HFF-Myc (cell line): Measurements from ENCODE around the gene LIPA.

Experiments
- DNase-seq: peaks from one replicate; pipeline ENCODE4 v3.0.0-alpha.2; 2011; ENCODE audit warnings: low read depth; ENCODE audit errors: extremely low read depth
- H3K4me3 ChIP-seq: replicated peaks from 2 replicates; pipeline ENCODE4 v1.5.1; 2011; ENCODE audit warnings: low read depth, mild to moderate bottlenecking, control low read depth, low read length
- CTCF ChIP-seq: IDR thresholded peaks from 2 replicates; pipeline ENCODE4 v1.5.1; 2012; ENCODE audit warnings: mild to moderate bottlenecking, low read depth, low read length, control low read depth; ENCODE audit errors: missing control alignments

The LIPA gene

GRCh38 chr10:89235073-89235798 lies 16.3 kb downstream of the LIPA start:
- no peak overlapping the region for H3K4me3 ChIP-seq
- no peak for TF ChIP-seq CTCF
- DNase-seq, result no peak

- DNase-seq, result no peak
- no peak overlapping the region for H3K4me3 ChIP-seq
- TF ChIP-seq CTCF, result no peak
Observed at GRCh38 chr10:89233033-89233432, 18.5 kb downstream of the LIPA start.

GRCh38 chr10:89228962-89229361 lies 22.6 kb downstream of the LIPA start:
- TF ChIP-seq CTCF, result no peak
- no peak overlapping the region for H3K4me3 ChIP-seq
- no peak for DNase-seq

GRCh38 chr10:89228146-89228545 lies 23.4 kb downstream of the LIPA start:
- no peak overlapping the region for H3K4me3 ChIP-seq
- DNase-seq, result no peak
- no peak for TF ChIP-seq CTCF

- no peak for TF ChIP-seq CTCF
- DNase-seq, result no peak
- no peak overlapping the region for H3K4me3 ChIP-seq
Observed at GRCh38 chr10:89226891-89227290, 24.7 kb downstream of the LIPA start.

GRCh38 chr10:89224739-89225443 lies 26.7 kb downstream of the LIPA start:
- no peak for DNase-seq
- H3K4me3 ChIP-seq, result no peak overlapping the region
- TF ChIP-seq CTCF, result peak; percentile 21
